MCF 10A (cell line): ENCODE results near the gene BNC2. TPM values are rescaled to one million over a fixed set of nuclear protein-coding genes. Genes with fewer than 3 reads are reported as not detected.
"Not testable (repeated sequence)": the region's sequence is repeated elsewhere in the genome, so short reads cannot be mapped to it uniquely, and the experiment has no call there.

ENCODE experiments used
- BruUV-seq: library from RNA; stranded (reverse); fragments of 400-500 nt; replicated peaks from 2 replicates; lab custom pipeline; 2021; lab: Mats Ljungman, UMichigan
- CTCF ChIA-PET: fragments of 300-600 bp; sonication (Branson Sonifier 250); formaldehyde crosslinking; extraction: SDS; loops from one replicate; lab custom pipeline; 2021; ENCODE audit warnings: antibody characterized with exemption, inconsistent platforms; lab: Yijun Ruan, JAX
- POLR2A ChIA-PET: fragments of 300-600, 350-650 bp; sonication (Branson Sonifier 250); formaldehyde crosslinking; extraction: SDS; loops from one replicate; lab custom pipeline; 2020; ENCODE audit warnings: antibody characterized with exemption, inconsistent platforms; lab: Yijun Ruan, JAX
- DNase-seq: peaks from one replicate; pipeline ENCODE4 v3.0.0-alpha.2; 2018; ENCODE audit not compliant: unreplicated experiment
- H3K27ac Mint-ChIP-seq: one replicate; pipeline ENCODE4 v1.8.0; 2022; ENCODE audit warnings: mild to moderate bottlenecking, low read depth, mixed read lengths; ENCODE audit not compliant: unreplicated experiment
- H3K27me3 Mint-ChIP-seq: one replicate; pipeline ENCODE4 v1.8.0; 2022; ENCODE audit warnings: mixed read lengths; ENCODE audit not compliant: insufficient read depth, unreplicated experiment
- H3K36me3 Mint-ChIP-seq: one replicate; pipeline ENCODE4 v1.8.0; 2022; ENCODE audit warnings: mild to moderate bottlenecking, moderate library complexity, mixed read lengths; ENCODE audit not compliant: insufficient read depth, unreplicated experiment
- H3K4me1 Mint-ChIP-seq: one replicate; pipeline ENCODE4 v1.8.0; 2022; ENCODE audit warnings: mixed read lengths; ENCODE audit not compliant: insufficient read depth, unreplicated experiment
- H3K4me3 Mint-ChIP-seq: one replicate; pipeline ENCODE4 v1.8.0; 2022; ENCODE audit warnings: mild to moderate bottlenecking, moderate library complexity, mixed read lengths; ENCODE audit not compliant: unreplicated experiment
- H3K9me3 Mint-ChIP-seq: one replicate; pipeline ENCODE4 v1.8.0; 2022; ENCODE audit warnings: mixed read lengths; ENCODE audit not compliant: unreplicated experiment
- CTCF ChIP-seq: fragments of 200-600 bp; IDR thresholded peaks from one replicate; pipeline ENCODE4 v1.8.0; 2022; ENCODE audit warnings: antibody characterized with exemption, mild to moderate bottlenecking; ENCODE audit not compliant: unreplicated experiment
- intact Hi-C: fragments of 100-400 bp; cut with micrococcal nuclease; formaldehyde crosslinking; loops from 2 replicates; pipeline ENCODE4 v1.14.1; 2022
- total RNA-seq: library from RNA; stranded (reverse); gene quantifications from 2 replicates; pipeline ENCODE4 v1.2.3, GENCODE V29; 2022

BNC2 gene
- total RNA-seq, 1 experiment from 2014 or later = not detected

- no peak for DNase-seq
- Mint-ChIP-seq H3K36me3 (no peaks in the 10 kb centered on the region), H3K4me1 (peaks cover 21% of the 10 kb centered on the region), H3K9me3 (no peaks in the 10 kb centered on the region), H3K4me3 (no peak overlapping the region), H3K27ac (no peak overlapping the region), H3K27me3 (no peaks in the 10 kb centered on the region)
- POLR2A ChIA-PET = no interaction called here
- BruUV-seq = no TSS peak
- CTCF ChIA-PET = interaction anchor here (0.6 kb wide), 1 partner anchor 540 kb away, joined by 3 read pairs; no protein-coding TSS in a partner anchor
- intact Hi-C loops = no loop called here
- no peak for TF ChIP-seq CTCF
Observed at GRCh38 chr9:16441791-16442190, 428.7 kb downstream of the BNC2 start.

DNA sequence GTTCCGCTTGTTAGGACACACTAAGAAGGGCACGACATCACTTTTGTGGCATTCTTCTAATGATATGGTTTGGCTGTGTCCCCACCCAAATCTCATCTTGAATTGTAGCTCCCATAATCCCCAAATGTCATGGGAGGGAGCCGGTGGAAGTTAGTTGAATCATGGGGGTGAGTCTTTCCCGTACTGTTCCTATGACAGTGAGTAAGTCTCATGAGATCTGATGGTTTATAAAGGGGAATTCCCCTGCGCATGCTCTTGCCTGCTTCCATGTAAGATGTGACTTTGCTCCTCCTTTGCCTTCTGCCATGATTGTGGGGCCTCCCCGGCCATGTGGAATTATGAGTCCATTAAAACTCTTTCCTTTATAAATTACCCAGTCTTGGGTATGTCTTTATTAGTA lies 431.6 kb downstream of the BNC2 start:
- H3K4me3 Mint-ChIP-seq, intact Hi-C loops, H3K27ac Mint-ChIP-seq, POLR2A ChIA-PET, H3K4me1 Mint-ChIP-seq, H3K36me3 Mint-ChIP-seq, CTCF ChIA-PET, H3K9me3 Mint-ChIP-seq, DNase-seq, H3K27me3 Mint-ChIP-seq, BruUV-seq: not testable (repeated sequence)

DNA sequence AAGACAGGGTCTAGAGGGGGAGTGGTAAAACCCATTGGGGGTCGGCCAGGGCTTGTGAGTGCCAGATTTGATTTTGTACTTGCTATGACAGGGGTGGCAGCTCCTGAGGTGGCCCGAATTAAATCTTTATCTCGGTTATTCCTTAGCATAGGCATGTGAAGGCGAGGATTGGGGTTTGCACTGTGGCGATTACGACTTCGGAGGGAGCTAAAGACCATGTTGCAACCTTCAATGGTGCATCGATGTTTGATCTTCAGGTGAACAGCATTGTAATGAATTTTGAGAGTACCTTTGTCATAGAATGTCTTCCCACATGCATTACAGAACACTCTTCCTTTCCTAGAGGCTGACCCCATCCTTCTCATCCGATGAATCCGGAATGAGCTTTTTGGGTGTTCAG lies 433.9 kb downstream of the BNC2 start:
- no peak overlapping the region for H3K27ac Mint-ChIP-seq
- no peaks in the 10 kb centered on the region for H3K36me3 Mint-ChIP-seq
- no peak overlapping the region for H3K4me3 Mint-ChIP-seq
- intact Hi-C loops = no loop called here
- ChIA-PET CTCF (interaction anchor here (0.6 kb wide), 1 partner anchor 69 kb away, joined by 3 read pairs; no protein-coding TSS in a partner anchor), POLR2A (interaction anchor here (0.6 kb wide), 2 partner anchors 246 to 429 kb away, joined by 3 to 4 read pairs; no protein-coding TSS in a partner anchor)
- DNase-seq = no peak
- no TSS peak for BruUV-seq
- no peaks in the 10 kb centered on the region for H3K4me1 Mint-ChIP-seq
- no peaks in the 10 kb centered on the region for H3K9me3 Mint-ChIP-seq
- TF ChIP-seq CTCF = no peak
- H3K27me3 Mint-ChIP-seq = no peaks in the 10 kb centered on the region

GRCh38 chr9:16434526-16434925 lies 435.9 kb downstream of the BNC2 start:
- Mint-ChIP-seq H3K4me3 (no peak overlapping the region), H3K36me3 (no peaks in the 10 kb centered on the region), H3K4me1 (no peaks in the 10 kb centered on the region), H3K9me3 (no peaks in the 10 kb centered on the region), H3K27me3 (no peaks in the 10 kb centered on the region), H3K27ac (no peak overlapping the region)
- DNase-seq = no peak
- CTCF ChIA-PET = no interaction called here
- no peak for TF ChIP-seq CTCF
- no TSS peak for BruUV-seq
- intact Hi-C loops = no loop called here
- POLR2A ChIA-PET = no interaction called here

DNA sequence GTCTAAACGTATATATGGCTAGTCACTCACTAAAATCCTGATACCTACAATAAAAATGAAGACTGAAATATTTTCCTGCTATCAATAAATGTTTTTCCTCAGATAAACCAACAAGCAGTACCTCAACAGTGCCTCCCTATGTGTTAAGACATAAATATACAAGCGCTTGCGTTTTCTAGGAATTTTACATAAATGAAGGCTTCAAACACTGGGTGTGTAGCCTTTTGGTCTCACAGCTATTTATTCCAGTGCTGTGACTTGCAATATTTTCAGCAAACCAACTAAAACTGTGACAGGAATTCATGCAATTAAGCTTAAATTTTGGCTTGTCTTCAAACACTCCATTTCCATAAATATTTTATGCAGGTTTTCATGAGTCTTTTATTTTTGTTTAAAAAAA lies 437.0 kb downstream of the BNC2 start:
- no peak for DNase-seq
- Mint-ChIP-seq H3K4me3 (no peak overlapping the region), H3K27ac (no peak overlapping the region), H3K36me3 (no peaks in the 10 kb centered on the region), H3K27me3 (no peaks in the 10 kb centered on the region), H3K4me1 (no peaks in the 10 kb centered on the region), H3K9me3 (no peaks in the 10 kb centered on the region)
- no peak for TF ChIP-seq CTCF
- no TSS peak for BruUV-seq
- CTCF ChIA-PET = interaction anchor here (0.6 to 0.7 kb wide), 2 partner anchors 11 to 93 kb away, joined by 3 read pairs; no protein-coding TSS in a partner anchor
- intact Hi-C loops = no loop called here
- POLR2A ChIA-PET = interaction anchor here (0.7 kb wide), 1 partner anchor 17 kb away, joined by 4 read pairs; no protein-coding TSS in a partner anchor
